ENCODE data around the gene GLCE.
"Not testable (repeated sequence)": the region's sequence is repeated elsewhere in the genome, so short reads cannot be mapped to it uniquely, and the experiment has no call there.

Gene GLCE

GRCh38 chr15:69135499-69135898 is 24.9 kb upstream of the GLCE start:
- DNase-seq (ENCODE audit: low read depth in 2 of 2, low spot score in 1 of 2): no peak

DNA sequence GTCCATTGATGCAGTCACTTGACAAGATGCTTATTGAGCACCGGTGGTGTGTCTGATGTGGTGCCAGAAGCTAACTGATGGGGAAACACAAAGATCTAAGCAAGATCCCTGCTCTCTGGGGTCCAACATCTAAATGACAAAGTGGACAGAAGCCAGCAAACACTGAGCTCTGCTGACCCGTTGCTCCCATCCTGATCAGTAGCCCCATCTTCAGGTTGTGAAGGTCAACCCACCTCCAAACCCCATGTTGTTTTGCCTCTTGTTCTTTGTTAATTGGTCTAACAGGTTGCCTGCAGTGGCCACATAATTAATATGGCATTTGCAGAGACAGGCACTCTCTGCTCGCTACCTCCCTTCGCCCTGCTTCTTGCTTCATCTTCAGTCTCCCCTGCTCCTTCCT is 21.5 kb upstream of the GLCE start:
- no peak for DNase-seq (ENCODE audit: low read depth in 2 of 2, low spot score in 1 of 2)

- no peak for DNase-seq (ENCODE audit: low read depth in 2 of 2, low spot score in 1 of 2)
These were observed 20.1 kb upstream of the GLCE start for GRCh38 chr15:69140306-69140705.

DNA sequence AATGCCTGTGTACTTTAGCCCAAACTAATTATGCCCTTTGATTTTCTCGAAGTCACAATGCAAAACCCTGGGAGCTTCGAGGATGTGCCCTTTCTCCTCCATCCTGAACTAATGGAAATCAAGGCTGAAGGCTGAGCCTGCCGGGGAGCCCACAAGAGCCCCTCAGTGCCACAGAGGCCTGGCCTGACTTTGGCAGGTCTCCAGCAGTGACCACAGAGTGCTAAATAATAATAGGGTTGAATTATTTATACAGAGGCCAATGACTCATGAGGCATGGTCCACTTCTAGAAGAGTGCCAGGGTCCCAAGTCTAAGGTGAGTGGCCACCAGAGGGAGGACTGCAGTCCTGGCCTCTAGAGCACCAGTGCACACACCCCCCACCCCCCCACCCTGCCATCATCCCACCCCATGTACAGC is 19.1 kb upstream of the GLCE start:
- no peak for DNase-seq (ENCODE audit: low read depth in 2 of 2, low spot score in 1 of 2)

DNA sequence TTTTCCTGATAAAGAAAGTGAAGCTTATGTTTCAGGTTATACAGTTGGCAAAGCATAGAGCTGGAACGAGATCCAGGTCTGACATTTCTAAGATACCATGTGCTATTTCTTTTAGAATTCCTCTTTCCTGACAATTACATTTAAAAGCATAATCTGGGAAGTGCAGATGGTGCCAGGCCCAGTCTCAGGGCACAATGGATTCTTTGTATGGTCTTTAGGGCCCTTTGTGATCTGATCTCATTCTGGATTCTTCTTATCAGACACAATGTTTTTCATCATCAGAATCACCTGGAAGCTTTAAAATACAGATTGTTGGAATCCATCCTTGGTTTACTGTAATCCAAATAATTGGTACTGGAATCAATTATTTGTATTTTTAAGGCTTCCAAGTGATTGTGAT is 18.6 kb upstream of the GLCE start:
- no peak for DNase-seq (ENCODE audit: low read depth in 2 of 2, low spot score in 1 of 2)

DNA sequence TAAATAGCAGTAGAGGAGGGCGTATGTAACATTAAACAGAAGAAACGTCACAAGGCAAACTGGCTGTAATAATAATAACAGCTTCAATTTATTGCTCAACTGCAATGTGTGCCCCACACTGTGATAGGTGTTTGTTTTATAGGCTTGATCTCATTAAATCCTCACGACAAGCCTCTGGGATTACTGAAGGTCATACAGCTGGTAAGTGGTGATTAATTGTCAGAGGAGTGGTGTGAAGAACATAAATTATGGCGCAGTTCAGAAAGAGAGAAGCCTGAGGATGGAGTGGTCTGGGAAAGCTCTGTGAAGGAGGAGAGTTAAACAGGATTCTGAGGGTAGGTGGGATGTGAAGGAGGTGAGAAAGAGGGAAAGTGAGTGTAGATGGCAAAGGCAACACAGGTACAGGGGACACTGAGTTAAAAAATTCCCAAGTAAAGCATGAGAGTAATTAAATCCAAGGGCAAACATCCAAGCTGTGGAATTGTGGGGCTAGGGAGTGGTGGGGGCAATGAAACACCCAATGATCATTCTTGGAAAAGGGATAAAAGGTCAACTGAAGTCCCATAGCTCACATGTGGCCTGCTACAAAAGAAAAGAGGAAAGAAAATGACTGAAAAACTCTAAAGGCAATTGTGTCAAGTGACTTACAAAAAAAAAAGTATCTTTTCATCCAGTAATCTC is 16.5 kb upstream of the GLCE start:
- DNase-seq (ENCODE audit: low read depth in 2 of 2, low spot score in 1 of 2): no peak

- no peak for DNase-seq (ENCODE audit: low read depth in 2 of 2, low spot score in 1 of 2)
These were observed 15.9 kb upstream of the GLCE start for GRCh38 chr15:69144530-69144929.

- no peak for DNase-seq (ENCODE audit: low read depth in 2 of 2, low spot score in 1 of 2)
These were observed 15.2 kb upstream of the GLCE start for GRCh38 chr15:69145149-69145693.

- DNase-seq (ENCODE audit: low read depth in 2 of 2, low spot score in 1 of 2): no peak
These were observed 14.5 kb upstream of the GLCE start for GRCh38 chr15:69145694-69146492.

DNA sequence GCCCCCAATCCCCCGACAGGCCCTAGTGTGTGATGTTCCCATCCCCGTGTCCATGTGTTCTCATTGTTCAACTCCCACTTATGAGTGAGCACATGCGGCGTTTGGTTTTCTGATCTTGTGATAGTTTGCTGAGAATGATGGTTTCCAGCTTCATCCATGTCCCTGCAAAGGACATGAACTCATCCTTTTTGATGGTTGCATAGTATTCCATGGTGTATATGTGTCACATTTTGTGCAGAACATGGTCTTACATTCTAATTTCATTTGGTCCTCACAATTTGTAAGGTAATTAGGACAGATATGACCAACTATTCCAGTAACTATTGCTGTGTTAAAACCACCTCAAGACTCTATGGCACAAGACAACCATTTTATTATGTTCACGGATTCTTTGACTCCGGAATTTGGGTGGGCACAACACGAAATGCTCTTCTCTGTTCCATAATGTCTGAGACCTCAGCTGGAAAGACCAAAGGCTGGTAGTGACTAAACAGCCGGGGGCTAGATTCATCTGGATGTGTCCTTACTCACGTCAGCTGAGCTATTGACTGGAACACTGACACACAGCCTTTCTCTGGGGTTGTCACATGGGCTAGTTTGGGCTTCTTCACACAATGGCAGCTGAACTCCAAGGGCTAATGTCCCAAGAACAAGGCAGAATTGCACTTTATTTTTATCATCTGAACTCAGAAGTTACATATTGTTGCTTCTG is 13.6 kb upstream of the GLCE start:
- DNase-seq (ENCODE audit: low read depth in 2 of 2, low spot score in 1 of 2): no peak

DNA sequence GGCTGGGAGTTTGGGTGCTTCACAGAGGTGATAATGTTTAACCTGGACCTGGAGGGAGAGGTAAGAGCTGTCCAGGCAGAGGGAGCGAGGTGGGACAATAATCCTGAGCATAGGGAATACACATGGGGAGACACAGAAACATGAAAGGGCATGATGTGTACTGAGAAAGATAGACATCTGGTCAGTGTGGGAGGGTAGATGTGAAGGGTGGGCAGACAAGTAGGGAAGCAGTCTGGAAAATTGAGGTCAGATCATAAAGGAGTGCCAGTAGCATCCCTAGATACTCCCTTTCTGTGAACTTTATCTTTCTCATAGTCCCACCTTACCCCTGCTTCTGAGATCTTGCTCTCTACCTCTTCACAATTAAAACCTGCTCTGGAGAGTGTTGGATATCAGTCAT is 12.0 kb upstream of the GLCE start:
- no peak for DNase-seq (ENCODE audit: low read depth in 2 of 2, low spot score in 1 of 2)

DNA sequence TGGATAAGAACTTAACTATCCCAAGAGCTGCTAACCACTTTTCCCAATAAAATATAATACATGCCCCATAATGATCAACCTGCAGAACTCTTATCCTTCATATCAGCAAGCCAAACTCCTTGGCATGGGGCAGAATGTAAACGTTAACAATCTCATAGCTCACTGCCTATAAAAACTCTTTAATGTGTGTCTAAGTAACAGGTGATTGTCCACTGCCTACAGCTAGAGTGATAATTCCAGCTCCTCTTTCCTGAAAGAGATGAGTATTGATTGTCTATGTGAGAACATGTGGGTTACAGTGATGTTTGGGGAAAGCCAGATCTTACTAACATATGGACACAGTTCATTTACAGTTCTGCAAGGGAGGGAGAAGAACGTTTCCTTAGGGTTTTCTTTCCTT is 11.3 kb upstream of the GLCE start:
- no peak for DNase-seq (ENCODE audit: low read depth in 2 of 2, low spot score in 1 of 2)

DNA sequence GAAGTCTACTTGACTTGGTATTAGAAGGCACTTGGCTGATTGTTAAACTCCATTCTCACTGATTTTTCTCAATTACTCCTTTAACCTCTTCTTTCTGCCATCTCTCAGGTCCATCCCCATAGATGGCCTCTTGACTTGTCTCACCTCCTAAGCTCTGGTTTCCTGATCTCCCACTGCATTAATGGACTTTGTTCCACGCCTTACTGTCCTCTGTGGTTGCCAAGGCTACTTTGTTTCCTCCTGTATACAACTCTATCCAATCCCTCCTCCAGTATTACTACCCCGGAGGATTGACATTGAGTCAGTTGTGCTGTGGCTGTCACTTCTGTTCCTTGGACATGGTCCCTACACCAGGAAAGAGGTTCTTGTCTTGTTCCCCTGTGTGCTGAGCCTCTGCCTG is 10.6 kb upstream of the GLCE start:
- DNase-seq (ENCODE audit: low read depth in 2 of 2, low spot score in 1 of 2): no peak

GRCh38 chr15:69150336-69150735 is 10.1 kb upstream of the GLCE start:
- DNase-seq (ENCODE audit: low read depth in 2 of 2, low spot score in 1 of 2): no peak

- no peak for DNase-seq (ENCODE audit: low read depth in 2 of 2, low spot score in 1 of 2)
These were observed 9.6 kb upstream of the GLCE start for GRCh38 chr15:69150841-69151240.

GRCh38 chr15:69153046-69153445 is 7.4 kb upstream of the GLCE start:
- DNase-seq (ENCODE audit: low read depth in 2 of 2, low spot score in 1 of 2): no peak

GRCh38 chr15:69153587-69153986 is 6.8 kb upstream of the GLCE start:
- DNase-seq (ENCODE audit: low read depth in 2 of 2, low spot score in 1 of 2): not testable (repeated sequence)

- DNase-seq (ENCODE audit: low read depth in 2 of 2, low spot score in 1 of 2): no peak
These were observed 6.4 kb upstream of the GLCE start for GRCh38 chr15:69154078-69154477.

- DNase-seq (ENCODE audit: low read depth in 2 of 2, low spot score in 1 of 2): no peak
These were observed 5.8 kb upstream of the GLCE start for GRCh38 chr15:69154684-69155083.

- no peak for DNase-seq (ENCODE audit: low read depth in 2 of 2, low spot score in 1 of 2)
These were observed 3.6 kb upstream of the GLCE start for GRCh38 chr15:69156736-69157381.

GRCh38 chr15:69158201-69158842 is 2.1 kb upstream of the GLCE start:
- DNase-seq (ENCODE audit: low read depth in 2 of 2, low spot score in 1 of 2): no peak
